Activated naive CD8-positive, alpha-beta T cell treated with anti-CD3 and anti-CD28 coated beads, Interleukin-2, amount 10 ng/mL, durations not matched to agents 7 days and 5 days (primary cell): Measurements from ENCODE around the gene PTPRG. TPM values are rescaled to one million over a fixed set of nuclear protein-coding genes. Genes with fewer than 3 reads are reported as not detected.

Experiments used
- ATAC-seq: fragments of 150-1000 bp; cut with Tn5 transposase; one replicate; pipeline ENCODE4 v1.10.0; 2021; ENCODE audit warnings: low read depth, moderate library complexity
- POLR2A ChIA-PET: fragments of 350-600 bp; sonication (Branson Sonifier 250); formaldehyde crosslinking; loops from one replicate; lab custom pipeline; 2021; ENCODE audit warnings: antibody characterized with exemption; lab: Charles Lee
- DNase-seq: peaks from one replicate; pipeline ENCODE4 v3.0.0; 2021
- H3K27ac Mint-ChIP-seq: one replicate; pipeline ENCODE4 v1.8.0; 2022; ENCODE audit warnings: mild to moderate bottlenecking, mixed read lengths
- H3K27me3 Mint-ChIP-seq: one replicate; pipeline ENCODE4 v1.8.0; 2022; ENCODE audit warnings: mild to moderate bottlenecking, moderate library complexity, mixed read lengths
- H3K36me3 Mint-ChIP-seq: one replicate; pipeline ENCODE4 v1.8.0; 2021; ENCODE audit warnings: mild to moderate bottlenecking, mixed read lengths
- H3K4me1 Mint-ChIP-seq: one replicate; pipeline ENCODE4 v1.8.0; 2021; ENCODE audit warnings: mixed read lengths
- H3K4me3 Mint-ChIP-seq: one replicate; pipeline ENCODE4 v1.8.0; 2022; ENCODE audit warnings: mild to moderate bottlenecking, moderate library complexity, mixed read lengths
- H3K9me3 Mint-ChIP-seq: one replicate; pipeline ENCODE4 v1.8.0; 2021; ENCODE audit warnings: mixed read lengths
- total RNA-seq, 2 experiments: library from RNA; stranded (reverse); gene quantifications; one replicate each; pipeline ENCODE4 v1.2.3, GENCODE V29; 2021

PTPRG gene
- total RNA-seq, 2 experiments from 2014 or later, result not detected

DNA sequence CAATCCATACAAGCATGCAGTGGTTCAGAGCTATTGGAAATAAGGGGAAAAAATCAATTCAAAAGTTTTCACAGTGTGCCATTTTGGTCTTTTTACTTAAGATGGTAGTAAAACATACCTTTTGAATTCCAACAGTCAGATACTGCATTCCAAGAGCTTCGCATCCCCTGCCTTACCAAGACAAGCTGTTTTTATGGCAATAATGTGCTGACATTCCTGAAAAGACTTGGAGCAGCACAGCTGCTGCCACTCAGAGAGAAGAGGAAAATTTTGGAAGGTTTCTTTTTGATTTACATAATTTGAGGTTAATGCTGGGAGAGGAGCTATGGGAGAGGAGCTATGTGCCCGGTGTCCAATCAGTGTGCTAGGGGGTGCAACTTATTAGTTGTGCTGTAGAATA, 663.7 kb downstream of the PTPRG start:
- Mint-ChIP-seq H3K4me1 (no peaks in the 10 kb centered on the region), H3K36me3 (no peaks in the 10 kb centered on the region), H3K27me3 (peaks cover 3% of the 10 kb centered on the region), H3K27ac (no peak overlapping the region), H3K9me3 (no peaks in the 10 kb centered on the region), H3K4me3 (no peak overlapping the region)
- POLR2A ChIA-PET, result no interaction called here
- DNase-seq, result no peak
- ATAC-seq, result no peak

DNA sequence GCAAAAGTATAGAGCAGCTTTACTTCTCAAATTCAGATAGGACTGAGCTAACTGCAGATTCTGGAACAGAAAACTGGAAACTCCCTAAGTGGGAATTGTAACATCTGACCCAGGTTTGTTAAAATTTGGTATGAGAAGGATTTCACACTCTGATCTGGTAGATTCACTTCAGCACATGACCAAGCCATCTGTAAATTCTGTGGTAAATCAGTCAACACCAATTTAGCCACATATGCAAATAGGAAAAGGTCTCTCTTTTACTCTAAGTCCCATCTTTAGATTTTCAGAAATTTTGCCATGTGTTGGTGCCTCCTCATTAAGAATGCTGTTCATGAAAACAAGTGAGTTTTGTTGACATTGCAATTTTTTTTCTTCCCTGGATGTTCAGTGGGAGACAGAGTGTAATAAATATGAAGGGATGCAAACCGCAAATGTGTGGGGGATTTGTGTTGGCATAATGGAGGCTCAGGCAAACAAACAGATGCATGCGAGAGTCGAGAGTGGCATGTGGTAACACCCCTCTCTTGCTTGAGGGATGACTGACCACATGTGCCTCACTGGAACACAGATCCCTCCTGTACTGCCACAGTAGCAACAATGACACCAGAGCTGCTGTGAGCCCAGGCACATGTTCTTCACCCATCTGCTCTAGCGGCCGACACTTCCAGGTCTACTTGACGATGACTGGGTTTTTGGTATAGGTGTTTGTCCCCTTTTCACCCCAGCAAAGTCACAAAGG, 665.4 kb downstream of the PTPRG start:
- no peak for ATAC-seq
- H3K27me3 Mint-ChIP-seq, result peaks cover 3% of the 10 kb centered on the region

DNA sequence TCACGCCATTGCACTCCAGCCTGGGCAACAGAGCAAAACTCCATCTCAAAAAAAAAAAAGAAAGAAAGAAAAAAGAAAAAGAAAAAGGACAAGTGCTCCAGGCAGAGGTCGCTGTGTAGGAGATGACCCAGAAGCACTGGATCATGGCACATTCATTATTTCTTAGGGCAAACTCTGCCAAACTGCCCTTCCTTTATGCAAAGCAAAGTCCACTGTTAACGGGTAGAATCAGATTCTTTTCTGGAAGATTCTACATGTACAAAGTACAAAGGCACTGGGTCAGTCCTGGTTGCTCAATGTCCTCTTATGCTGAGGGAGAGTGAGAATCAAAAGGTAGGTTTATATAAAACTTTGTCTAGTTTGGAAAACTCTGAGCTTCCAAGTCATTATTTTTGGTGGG, 667.1 kb downstream of the PTPRG start:
- DNase-seq (no peak), ATAC-seq (no peak)
- Mint-ChIP-seq H3K27ac (no peak overlapping the region), H3K4me1 (no peaks in the 10 kb centered on the region), H3K9me3 (no peaks in the 10 kb centered on the region), H3K36me3 (no peaks in the 10 kb centered on the region), H3K4me3 (no peak overlapping the region), H3K27me3 (peaks cover 5% of the 10 kb centered on the region)
- POLR2A ChIA-PET, result no interaction called here

More for the DNA sequence above, 665.4 kb downstream of the PTPRG start:
- POLR2A ChIA-PET, result no interaction called here
- Mint-ChIP-seq H3K36me3 (no peaks in the 10 kb centered on the region), H3K27ac (no peak overlapping the region), H3K4me1 (no peaks in the 10 kb centered on the region), H3K4me3 (no peak overlapping the region), H3K9me3 (no peaks in the 10 kb centered on the region)
- DNase-seq, result no peak

DNA sequence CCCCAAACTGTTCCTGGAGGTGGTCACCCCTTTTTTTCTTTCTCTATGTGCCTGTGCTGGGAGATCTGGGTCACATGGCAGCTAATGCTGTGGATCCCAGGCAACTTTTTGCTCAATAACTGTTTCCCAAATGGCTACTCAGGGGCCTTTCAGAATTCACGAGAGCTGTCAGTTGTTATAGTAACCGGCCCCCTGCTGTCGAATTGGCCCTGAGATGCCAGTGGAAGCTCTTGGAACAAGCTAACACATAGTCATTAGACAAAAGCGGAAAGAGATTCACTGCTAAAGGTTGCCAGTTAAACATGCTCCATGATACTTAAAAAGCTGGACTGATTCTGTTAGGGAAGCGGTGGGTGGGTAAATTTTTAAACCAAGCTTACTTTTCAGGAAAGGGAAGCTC, 667.8 kb downstream of the PTPRG start:
- peaks cover 5% of the 10 kb centered on the region for H3K27me3 Mint-ChIP-seq
- DNase-seq, result no peak
- POLR2A ChIA-PET, result no interaction called here
- no peak for ATAC-seq
- H3K27ac Mint-ChIP-seq, result no peak overlapping the region
- no peaks in the 10 kb centered on the region for H3K36me3 Mint-ChIP-seq
- no peaks in the 10 kb centered on the region for H3K4me1 Mint-ChIP-seq
- no peak overlapping the region for H3K4me3 Mint-ChIP-seq
- H3K9me3 Mint-ChIP-seq, result no peaks in the 10 kb centered on the region

DNA sequence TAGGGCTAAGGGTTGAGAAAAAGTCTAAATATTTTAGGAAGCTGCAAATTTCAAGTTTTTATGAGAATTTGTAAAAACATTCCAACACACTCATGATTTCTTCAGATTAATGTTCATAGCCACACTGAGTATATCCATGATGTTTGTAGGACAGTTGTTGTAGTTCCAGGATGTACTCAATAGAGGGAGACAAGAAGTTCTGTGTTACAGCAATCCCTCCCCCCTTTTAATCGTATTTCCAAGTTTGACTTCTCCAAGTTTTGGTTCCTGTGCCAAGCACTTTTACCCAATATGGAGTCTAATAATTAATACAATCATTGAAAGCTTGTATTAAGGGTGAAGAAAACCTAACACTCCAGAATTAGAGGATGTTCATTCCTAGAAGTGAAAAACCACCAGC, 668.5 kb downstream of the PTPRG start:
- H3K4me1 Mint-ChIP-seq, result no peaks in the 10 kb centered on the region
- H3K27ac Mint-ChIP-seq, result no peak overlapping the region
- POLR2A ChIA-PET, result no interaction called here
- H3K9me3 Mint-ChIP-seq, result no peaks in the 10 kb centered on the region
- H3K4me3 Mint-ChIP-seq, result no peak overlapping the region
- peaks cover 5% of the 10 kb centered on the region for H3K27me3 Mint-ChIP-seq
- no peak for ATAC-seq
- DNase-seq, result no peak
- H3K36me3 Mint-ChIP-seq, result no peaks in the 10 kb centered on the region

DNA sequence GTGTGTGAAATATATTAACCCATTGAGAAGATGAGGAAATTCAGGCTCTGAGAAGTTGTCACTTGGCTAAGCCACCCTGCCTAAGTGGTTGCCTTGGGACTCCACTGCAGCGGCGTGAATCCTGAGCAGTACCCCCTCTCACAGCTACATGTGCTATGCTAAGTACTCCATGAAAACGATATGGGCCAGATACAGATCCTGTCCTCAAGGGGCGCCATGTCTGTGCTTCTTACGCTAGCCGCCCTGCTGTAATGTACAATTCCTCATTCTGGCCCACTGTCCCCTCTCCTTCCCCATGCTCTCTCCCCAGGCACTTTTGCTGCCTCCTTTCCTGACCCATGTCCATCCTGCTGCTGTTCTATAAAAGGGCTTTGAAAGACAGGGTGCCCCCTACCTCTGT, 671.7 kb downstream of the PTPRG start:
- POLR2A ChIA-PET, result no interaction called here
- Mint-ChIP-seq H3K27me3 (peaks cover 7% of the 10 kb centered on the region), H3K36me3 (no peaks in the 10 kb centered on the region), H3K4me1 (no peaks in the 10 kb centered on the region), H3K27ac (no peak overlapping the region), H3K9me3 (no peaks in the 10 kb centered on the region), H3K4me3 (no peak overlapping the region)
- ATAC-seq (no peak), DNase-seq (no peak)

DNA sequence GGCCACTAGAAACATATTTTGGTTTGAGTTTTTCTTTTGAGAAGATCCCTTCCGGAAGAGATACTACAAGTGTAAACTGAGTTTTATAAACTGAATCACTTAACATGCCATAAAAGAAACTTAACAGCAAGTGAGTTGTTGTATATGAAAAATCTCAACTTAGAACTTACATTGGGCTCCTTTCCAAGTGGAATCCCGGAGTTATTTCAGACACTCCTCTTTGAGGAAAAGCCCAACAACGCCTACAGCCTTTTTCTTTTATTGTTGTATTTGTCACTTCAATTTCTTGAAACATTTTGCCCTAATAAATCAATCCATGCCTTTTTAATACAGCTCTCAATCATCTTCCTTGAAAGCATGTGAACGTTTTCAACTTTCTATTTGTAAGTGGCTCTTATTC, 674.6 kb downstream of the PTPRG start:
- DNase-seq (no peak), ATAC-seq (no peak)
- Mint-ChIP-seq H3K4me3 (no peak overlapping the region), H3K36me3 (no peaks in the 10 kb centered on the region), H3K27ac (no peak overlapping the region), H3K4me1 (no peaks in the 10 kb centered on the region), H3K9me3 (no peaks in the 10 kb centered on the region), H3K27me3 (peaks cover 12% of the 10 kb centered on the region)
- POLR2A ChIA-PET, result no interaction called here

DNA sequence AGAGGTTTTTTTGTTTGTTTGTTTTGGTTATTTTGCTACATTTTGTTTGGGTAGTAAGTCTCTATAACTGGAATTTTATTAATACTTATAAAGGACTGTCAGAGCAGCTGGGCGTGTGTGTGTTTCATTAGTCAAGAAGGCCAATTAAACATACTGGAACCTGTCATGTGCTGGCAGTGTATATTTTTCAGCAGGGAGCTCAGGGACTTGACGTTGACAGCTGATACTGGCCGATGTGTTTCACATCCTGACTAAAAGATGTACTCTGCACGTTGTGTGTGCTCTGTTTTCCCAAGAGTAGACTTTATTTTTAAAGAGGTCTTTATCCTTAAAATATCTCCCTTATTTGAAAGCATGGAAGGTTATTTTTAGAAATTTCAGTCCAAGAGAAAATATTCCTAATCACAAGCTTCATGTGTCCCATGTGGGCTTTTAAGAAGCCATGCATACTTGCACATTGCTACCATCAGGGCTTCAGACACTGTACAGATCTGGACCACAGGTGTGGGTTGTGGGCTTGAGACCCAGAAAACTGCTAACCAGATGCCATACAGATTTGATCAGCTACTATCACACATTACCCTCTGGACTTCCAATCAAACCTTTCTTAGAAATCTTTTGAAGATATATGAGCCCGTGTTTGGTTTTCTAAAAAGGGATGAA, 676.0 kb downstream of the PTPRG start:
- Mint-ChIP-seq H3K27me3 (peaks cover 12% of the 10 kb centered on the region), H3K36me3 (no peaks in the 10 kb centered on the region), H3K4me1 (no peaks in the 10 kb centered on the region), H3K9me3 (no peaks in the 10 kb centered on the region), H3K27ac (no peak overlapping the region), H3K4me3 (no peak overlapping the region)
- DNase-seq (no peak), ATAC-seq (no peak)
- POLR2A ChIA-PET, result no interaction called here

DNA sequence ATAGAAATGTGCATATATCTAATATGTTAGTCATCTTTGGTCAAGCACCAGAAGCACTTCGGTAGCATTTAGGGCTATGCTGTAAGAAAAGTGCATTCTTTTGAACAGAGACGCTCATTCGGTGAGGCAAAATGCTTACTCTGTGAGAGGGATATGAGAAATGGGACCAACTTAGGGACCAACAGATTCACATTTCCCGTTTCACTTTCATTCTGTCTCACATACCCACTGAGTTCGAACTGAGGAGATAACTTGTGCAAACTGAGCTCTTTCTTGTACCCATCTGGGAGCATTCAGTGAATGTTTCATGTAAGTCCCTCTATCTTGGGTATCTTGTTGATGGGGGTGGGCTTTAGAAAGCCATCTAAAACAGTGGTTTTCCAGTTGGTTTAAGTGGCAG, 676.6 kb downstream of the PTPRG start:
- DNase-seq, result no peak
- Mint-ChIP-seq H3K4me3 (no peak overlapping the region), H3K27me3 (peaks cover 12% of the 10 kb centered on the region), H3K4me1 (no peaks in the 10 kb centered on the region), H3K9me3 (no peaks in the 10 kb centered on the region), H3K27ac (no peak overlapping the region), H3K36me3 (no peaks in the 10 kb centered on the region)
- POLR2A ChIA-PET, result no interaction called here
- ATAC-seq, result no peak

DNA sequence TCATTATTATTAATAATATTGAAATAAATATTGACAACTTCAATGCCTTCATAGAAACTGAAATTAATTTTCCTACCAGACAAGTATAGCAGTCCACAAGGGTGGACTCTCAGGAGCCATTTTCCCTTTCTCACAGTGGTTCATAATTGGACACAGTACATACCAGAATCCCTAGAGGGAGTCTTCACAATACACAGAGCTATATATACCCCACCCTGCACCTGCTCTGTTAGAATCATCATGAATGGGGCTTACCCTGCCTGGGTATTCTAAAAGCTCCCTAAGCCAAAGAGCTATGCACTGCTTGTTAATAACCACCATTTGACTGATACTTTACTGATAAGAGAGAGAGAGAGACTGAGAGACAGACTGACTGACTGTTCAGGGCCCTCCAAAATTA, 677.1 kb downstream of the PTPRG start:
- POLR2A ChIA-PET, result no interaction called here
- no peaks in the 10 kb centered on the region for H3K36me3 Mint-ChIP-seq
- peaks cover 10% of the 10 kb centered on the region for H3K27me3 Mint-ChIP-seq
- ATAC-seq (no peak), DNase-seq (no peak)
- no peak overlapping the region for H3K4me3 Mint-ChIP-seq
- no peaks in the 10 kb centered on the region for H3K9me3 Mint-ChIP-seq
- H3K27ac Mint-ChIP-seq, result no peak overlapping the region
- no peaks in the 10 kb centered on the region for H3K4me1 Mint-ChIP-seq

DNA sequence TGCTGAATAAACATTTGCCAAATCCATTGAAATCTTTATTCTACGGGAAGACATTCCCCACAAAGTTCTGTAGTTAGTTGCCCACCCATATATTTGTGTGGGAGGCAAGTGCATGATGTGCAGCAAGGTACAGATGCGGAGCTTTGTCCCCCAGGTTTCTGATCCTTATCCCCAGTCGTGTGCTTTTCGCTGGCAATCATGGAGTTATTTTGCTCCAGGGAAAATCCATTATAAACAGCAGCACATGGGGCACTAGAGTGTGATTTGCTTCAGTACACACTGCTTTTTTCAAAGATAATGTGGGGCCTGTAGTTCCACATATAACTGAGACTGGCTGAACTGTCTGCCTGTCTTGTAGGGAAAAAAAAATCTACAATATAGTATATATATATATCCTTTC, 679.9 kb downstream of the PTPRG start:
- Mint-ChIP-seq H3K4me3 (no peak overlapping the region), H3K36me3 (no peaks in the 10 kb centered on the region), H3K4me1 (no peaks in the 10 kb centered on the region), H3K27me3 (peaks cover 5% of the 10 kb centered on the region), H3K9me3 (no peaks in the 10 kb centered on the region), H3K27ac (no peak overlapping the region)
- no peak for DNase-seq
- POLR2A ChIA-PET, result no interaction called here
- no peak for ATAC-seq

DNA sequence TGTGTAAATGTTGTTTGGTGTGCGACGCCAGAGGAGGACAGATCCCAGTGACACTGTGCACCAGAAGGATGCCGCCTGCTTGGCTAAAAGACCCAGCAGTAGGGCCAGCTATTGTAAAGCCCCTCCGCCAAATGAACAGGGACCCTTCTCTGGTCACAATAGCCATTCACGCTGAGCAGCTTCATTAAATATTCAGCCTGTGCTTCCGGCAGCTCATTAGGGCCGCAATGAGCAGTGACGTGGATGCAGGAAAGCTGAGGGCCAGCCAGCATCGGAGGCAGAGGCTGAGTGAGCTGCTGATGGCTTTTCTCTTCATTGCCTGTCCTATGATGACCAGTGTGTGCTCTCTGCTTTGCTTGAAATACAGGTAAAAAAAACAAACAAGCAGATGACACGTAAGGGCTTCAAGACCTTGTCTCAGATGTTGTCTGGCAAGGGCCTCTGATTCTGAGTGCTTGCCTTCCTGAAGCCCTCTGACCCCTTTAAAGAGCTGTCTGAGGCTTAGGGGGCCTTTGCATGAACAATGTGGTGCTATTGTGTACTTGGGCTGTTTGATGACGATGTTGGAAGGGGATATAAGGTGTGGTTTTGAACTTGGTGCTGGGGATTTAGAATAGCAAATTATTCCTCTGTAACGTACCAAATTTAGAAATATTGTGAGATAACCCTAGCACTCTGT, 681.6 kb downstream of the PTPRG start:
- DNase-seq, result no peak
- H3K27me3 Mint-ChIP-seq, result peaks cover 5% of the 10 kb centered on the region
- no peaks in the 10 kb centered on the region for H3K4me1 Mint-ChIP-seq
- no peaks in the 10 kb centered on the region for H3K36me3 Mint-ChIP-seq
- no peak overlapping the region for H3K4me3 Mint-ChIP-seq
- H3K27ac Mint-ChIP-seq, result no peak overlapping the region
- no peaks in the 10 kb centered on the region for H3K9me3 Mint-ChIP-seq
- ATAC-seq, result no peak
- POLR2A ChIA-PET, result no interaction called here

DNA sequence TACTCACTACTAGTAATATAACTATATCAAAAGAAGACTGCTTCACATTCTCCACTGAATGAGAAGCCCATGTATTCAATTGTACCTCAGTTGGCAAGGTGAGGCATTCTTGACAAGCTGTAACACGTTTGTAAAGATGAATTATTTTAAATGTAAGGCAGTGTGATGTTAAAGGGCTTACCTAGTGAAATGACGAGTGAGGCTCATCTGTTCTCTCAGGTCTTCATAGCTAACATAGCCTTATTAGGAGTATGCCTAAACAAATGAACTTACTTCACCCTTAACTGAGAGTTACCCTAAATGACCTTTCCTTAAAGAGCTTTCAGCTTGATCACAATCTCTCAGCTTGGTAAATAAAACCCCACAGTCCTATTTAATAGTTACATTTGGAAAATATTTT, 684.7 kb downstream of the PTPRG start:
- DNase-seq, result no peak
- H3K27me3 Mint-ChIP-seq, result peaks cover 5% of the 10 kb centered on the region
- POLR2A ChIA-PET, result no interaction called here
- no peaks in the 10 kb centered on the region for H3K4me1 Mint-ChIP-seq
- H3K36me3 Mint-ChIP-seq, result no peaks in the 10 kb centered on the region
- no peak overlapping the region for H3K27ac Mint-ChIP-seq
- H3K4me3 Mint-ChIP-seq, result no peak overlapping the region
- no peaks in the 10 kb centered on the region for H3K9me3 Mint-ChIP-seq
- ATAC-seq, result no peak

DNA sequence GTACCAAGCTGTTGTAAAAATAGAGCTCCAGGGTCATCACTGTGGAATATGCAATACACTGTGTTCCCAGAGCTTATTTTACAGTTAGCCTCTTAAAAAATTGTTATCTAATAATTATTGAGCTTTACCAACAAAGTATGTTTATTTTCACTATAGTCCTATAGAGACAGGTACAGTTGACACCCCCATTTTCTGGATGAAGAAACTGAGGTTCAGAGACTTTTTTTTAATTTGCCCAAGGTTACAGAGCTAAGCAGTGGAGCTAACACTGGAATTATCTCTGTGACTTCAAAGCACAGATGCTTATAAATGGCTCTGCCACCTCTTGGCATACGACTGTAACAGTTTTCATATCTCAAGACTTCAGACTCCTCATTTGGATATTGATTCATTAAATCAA, 685.6 kb downstream of the PTPRG start:
- POLR2A ChIA-PET, result no interaction called here
- ATAC-seq (no peak), DNase-seq (no peak)
- H3K36me3 Mint-ChIP-seq, result no peaks in the 10 kb centered on the region
- no peaks in the 10 kb centered on the region for H3K9me3 Mint-ChIP-seq
- H3K4me1 Mint-ChIP-seq, result no peaks in the 10 kb centered on the region
- H3K4me3 Mint-ChIP-seq, result no peak overlapping the region
- H3K27me3 Mint-ChIP-seq, result peaks cover 5% of the 10 kb centered on the region
- no peak overlapping the region for H3K27ac Mint-ChIP-seq
